ENCODE results near the gene DOCK7.

DOCK7 gene

GRCh38 chr1:62523860-62524259, 164.3 kb downstream of the DOCK7 start:
- no peak for DNase-seq

- DNase-seq = no peak
These were observed 171.6 kb downstream of the DOCK7 start for GRCh38 chr1:62516600-62516999.

- DNase-seq = no peak
These were observed 173.3 kb downstream of the DOCK7 start for GRCh38 chr1:62514746-62515423.

- no peak for DNase-seq
These were observed 175.2 kb downstream of the DOCK7 start for GRCh38 chr1:62513013-62513412.

- no peak for DNase-seq
These were observed 179.2 kb downstream of the DOCK7 start for GRCh38 chr1:62509028-62509427.

- peak; percentile 25 for DNase-seq
These were observed 179.9 kb downstream of the DOCK7 start for GRCh38 chr1:62508187-62508758.

- DNase-seq = no peak
These were observed 188.0 kb downstream of the DOCK7 start for GRCh38 chr1:62500210-62500609.

GRCh38 chr1:62494137-62494536, 194.0 kb downstream of the DOCK7 start:
- DNase-seq = no peak

- DNase-seq = no peak
These were observed 194.5 kb downstream of the DOCK7 start for GRCh38 chr1:62493656-62494055.

- DNase-seq = no peak
These were observed 195.7 kb downstream of the DOCK7 start for GRCh38 chr1:62492521-62492920.

- DNase-seq = no peak
These were observed 200.2 kb downstream of the DOCK7 start for GRCh38 chr1:62487956-62488355.

GRCh38 chr1:62484824-62485468, 203.2 kb downstream of the DOCK7 start:
- no peak for DNase-seq

- DNase-seq = no peak
These were observed 206.5 kb downstream of the DOCK7 start for GRCh38 chr1:62481681-62482080.

GRCh38 chr1:62476525-62477219, 211.5 kb downstream of the DOCK7 start:
- DNase-seq = no peak

- no peak for DNase-seq
These were observed 221.1 kb downstream of the DOCK7 start for GRCh38 chr1:62467092-62467491.

GRCh38 chr1:62462370-62462769, 225.8 kb downstream of the DOCK7 start:
- peak; percentile 22 for DNase-seq

- DNase-seq = no peak
These were observed 230.2 kb downstream of the DOCK7 start for GRCh38 chr1:62457955-62458354.

- no peak for DNase-seq
These were observed 235.2 kb downstream of the DOCK7 start for GRCh38 chr1:62452951-62453350.

- DNase-seq = no peak
These were observed 237.9 kb downstream of the DOCK7 start for GRCh38 chr1:62450301-62450700.

- DNase-seq = peak; percentile 24
These were observed 239.8 kb downstream of the DOCK7 start for GRCh38 chr1:62448221-62448933.

GRCh38 chr1:62444701-62445100, 243.5 kb downstream of the DOCK7 start:
- no peak for DNase-seq

- DNase-seq = peak; percentile 52
These were observed 248.4 kb downstream of the DOCK7 start for GRCh38 chr1:62439652-62440371.
